Prostate gland (tissue), 2 donors: ENCODE measurements around the gene SORBS1.

Source experiments
- CTCF ChIP-seq, 4 experiments: fragments of 200-600 bp in 2 of 4; fragments of 450-650 bp in 2 of 4; sonication (generic) in 2 of 4; IDR thresholded peaks; 1 replicate in 3 of 4; 2 replicates in 1 of 4; pipeline ENCODE4 v1.5.1; 2016 to 2019; ENCODE audit warnings: antibody characterized with exemption in 4 of 4, mild to moderate bottlenecking in 2 of 4, moderate library complexity in 2 of 4
- POLR2A ChIP-seq: fragments of 450-650 bp; IDR thresholded peaks from one replicate; pipeline ENCODE4 v1.6.1; 2016; ENCODE audit warnings: antibody characterized with exemption, mild to moderate bottlenecking

DNA sequence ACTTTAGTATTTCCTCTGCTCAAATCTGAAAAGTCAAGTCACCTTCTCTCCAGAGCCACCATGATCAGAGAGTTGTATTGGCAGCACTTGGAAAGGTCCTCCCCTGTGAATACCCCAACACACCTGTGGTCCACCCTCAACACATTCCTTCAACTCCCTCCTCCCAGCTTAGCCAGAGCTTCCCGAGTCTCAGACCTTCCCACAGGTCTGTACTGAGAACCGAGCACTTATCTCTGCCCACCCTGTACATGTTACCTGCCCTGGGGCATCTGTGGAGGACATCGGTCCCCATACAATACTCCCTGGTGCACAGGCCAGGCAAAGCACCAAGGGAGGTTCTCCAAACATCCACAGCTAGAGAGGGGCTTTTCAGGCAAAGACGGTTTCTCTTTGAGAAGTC, 30.6 kb downstream of the SORBS1 start:
- TF ChIP-seq POLR2A (no peak), CTCF (IDR thresholded peaks at IDR 0.05) (no peak)
